ENCODE measurements around the gene SI. TPM values are rescaled to one million over a fixed set of nuclear protein-coding genes. Genes with fewer than 3 reads are reported as not detected.

Gene SI
- polyA plus RNA-seq (2013, experiment 1 of 2), result not detected
- not detected for polyA plus RNA-seq (2013, experiment 2 of 2)

DNA sequence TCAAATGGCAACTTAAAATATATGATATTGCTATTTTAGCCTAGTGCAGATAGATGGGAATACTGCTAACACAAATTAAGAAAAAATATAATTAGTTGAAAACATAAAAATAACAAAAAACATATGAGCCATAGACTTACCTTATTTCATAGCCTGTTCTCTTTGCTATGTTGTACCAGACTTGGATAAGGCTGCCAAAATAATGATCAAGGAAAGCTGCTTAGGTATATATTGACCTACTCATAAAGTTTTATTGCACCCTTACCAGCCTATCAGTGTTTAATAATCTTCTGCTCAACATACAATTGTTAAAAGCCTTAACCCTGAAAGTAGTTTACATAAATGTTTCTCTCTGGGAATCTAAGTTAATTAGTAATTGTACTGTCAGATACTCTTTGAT is at the start of gene SI:
TSS of gene SI (minus strand) at position 204 of the 400 bp plus-strand sequence. CDS start 2,484 bp downstream, outside the sequence.
- no peak within 1 kb of the TSS for H3K14ac ChIP-seq (ENCODE audit: low read length)
- H3K27me3 ChIP-seq (ENCODE audit: control insufficient read depth in 3 of 3, insufficient read depth in 3 of 3, low read depth in 1 of 3, low read length in 3 of 3), result no peaks in the 10 kb centered on the region
- H3K4me3 ChIP-seq (ENCODE audit: low read length in 2 of 2), result no peak within 1 kb of the TSS
- no peak within 1 kb of the TSS for H2AK5ac ChIP-seq (ENCODE audit: low read depth, low read length)
- no peak within 1 kb of the TSS for H4K8ac ChIP-seq (ENCODE audit: low read depth, low read length)
- H2BK12ac ChIP-seq (ENCODE audit: low read length), result no peak within 1 kb of the TSS
- H3K36me3 ChIP-seq (replicated peaks in 1 of 2; ENCODE audit: control insufficient read depth in 2 of 2, insufficient read depth in 2 of 2, low read length in 2 of 2), result no peaks in the 10 kb centered on the region
- H3K27ac ChIP-seq (replicated peaks; ENCODE audit: low read length), result no peak within 1 kb of the TSS
- H3K23ac ChIP-seq (ENCODE audit: low read depth, low read length, poor library complexity), result no peak within 1 kb of the TSS
- no peak within 1 kb of the TSS for H4K91ac ChIP-seq (ENCODE audit: low read depth, low read length, poor library complexity)
- no peak within 1 kb of the TSS for H3K9ac ChIP-seq (ENCODE audit: low read depth, low read length, poor library complexity)
- H3K4ac ChIP-seq (ENCODE audit: low read length), result no peak within 1 kb of the TSS
- no peak within 1 kb of the TSS for H2BK15ac ChIP-seq (ENCODE audit: low read length)
- H2BK120ac ChIP-seq (ENCODE audit: low read depth, low read length), result no peak within 1 kb of the TSS
- no peak within 1 kb of the TSS for H2AFZ ChIP-seq (ENCODE audit: low read length)
- DNase-seq (ENCODE audit: low spot score), result no peak
- no peak within 1 kb of the TSS for H3K18ac ChIP-seq (ENCODE audit: low read length)
- no peak within 1 kb of the TSS for H3K4me2 ChIP-seq (ENCODE audit: insufficient read depth, low read length, poor library complexity, severe bottlenecking)
- no peaks in the 10 kb centered on the region for H3K79me1 ChIP-seq (ENCODE audit: low read depth, low read length)
- H2BK5ac ChIP-seq (ENCODE audit: low read length), result no peak within 1 kb of the TSS
- no peaks in the 10 kb centered on the region for H3K9me3 ChIP-seq (replicated peaks in 1 of 2; ENCODE audit: control insufficient read depth in 2 of 2, insufficient read depth in 1 of 2, low read depth in 1 of 2, low read length in 2 of 2)
- H3K4me1 ChIP-seq (ENCODE audit: control insufficient read depth in 2 of 2, insufficient read depth in 1 of 2, low read depth in 1 of 2, low read length in 2 of 2), result no peaks in the 10 kb centered on the region

- Histone ChIP-seq H2AFZ (ENCODE audit: low read length) (no peak overlapping the region), H3K18ac (ENCODE audit: low read length) (no peak overlapping the region), H3K14ac (ENCODE audit: low read length) (no peak overlapping the region), H3K4me2 (ENCODE audit: insufficient read depth, low read length, poor library complexity, severe bottlenecking) (no peak overlapping the region), H4K8ac (ENCODE audit: low read depth, low read length) (no peak overlapping the region), H3K27ac (replicated peaks; ENCODE audit: low read length) (no peak overlapping the region), H3K27me3 (ENCODE audit: control insufficient read depth in 3 of 3, insufficient read depth in 3 of 3, low read depth in 1 of 3, low read length in 3 of 3) (no peaks in the 10 kb centered on the region), H3K4me1 (ENCODE audit: control insufficient read depth in 2 of 2, insufficient read depth in 1 of 2, low read depth in 1 of 2, low read length in 2 of 2) (no peaks in the 10 kb centered on the region), H2BK120ac (ENCODE audit: low read depth, low read length) (no peak overlapping the region), H2BK5ac (ENCODE audit: low read length) (no peak overlapping the region), H4K91ac (ENCODE audit: low read depth, low read length, poor library complexity) (no peak overlapping the region), H3K4me3 (ENCODE audit: low read length in 2 of 2) (no peak overlapping the region), H3K9me3 (replicated peaks in 1 of 2; ENCODE audit: control insufficient read depth in 2 of 2, insufficient read depth in 1 of 2, low read depth in 1 of 2, low read length in 2 of 2) (no peaks in the 10 kb centered on the region), H3K36me3 (replicated peaks in 1 of 2; ENCODE audit: control insufficient read depth in 2 of 2, insufficient read depth in 2 of 2, low read length in 2 of 2) (no peaks in the 10 kb centered on the region), H2BK15ac (ENCODE audit: low read length) (no peak overlapping the region), H2BK12ac (ENCODE audit: low read length) (no peak overlapping the region), H3K23ac (ENCODE audit: low read depth, low read length, poor library complexity) (no peak overlapping the region), H2AK5ac (ENCODE audit: low read depth, low read length) (no peak overlapping the region), H3K9ac (ENCODE audit: low read depth, low read length, poor library complexity) (no peak overlapping the region), H3K4ac (ENCODE audit: low read length) (no peak overlapping the region), H3K79me1 (ENCODE audit: low read depth, low read length) (no peaks in the 10 kb centered on the region)
- DNase-seq (ENCODE audit: low spot score), result no peak
Measured at GRCh38 chr3:165125836-165126235, 47.5 kb upstream of the SI start.

- H3K4me2 ChIP-seq (ENCODE audit: insufficient read depth, low read length, poor library complexity, severe bottlenecking), result no peak overlapping the region
- no peak overlapping the region for H2AFZ ChIP-seq (ENCODE audit: low read length)
- H2BK12ac ChIP-seq (ENCODE audit: low read length), result no peak overlapping the region
- no peak overlapping the region for H3K18ac ChIP-seq (ENCODE audit: low read length)
- H2AK5ac ChIP-seq (ENCODE audit: low read depth, low read length), result no peak overlapping the region
- H2BK5ac ChIP-seq (ENCODE audit: low read length), result no peak overlapping the region
- no peak overlapping the region for H3K4me3 ChIP-seq (ENCODE audit: low read length in 2 of 2)
- no peak overlapping the region for H3K9ac ChIP-seq (ENCODE audit: low read depth, low read length, poor library complexity)
- H3K4ac ChIP-seq (ENCODE audit: low read length), result no peak overlapping the region
- H3K23ac ChIP-seq (ENCODE audit: low read depth, low read length, poor library complexity), result no peak overlapping the region
- H4K8ac ChIP-seq (ENCODE audit: low read depth, low read length), result no peak overlapping the region
- no peaks in the 10 kb centered on the region for H3K4me1 ChIP-seq (ENCODE audit: control insufficient read depth in 2 of 2, insufficient read depth in 1 of 2, low read depth in 1 of 2, low read length in 2 of 2)
- no peaks in the 10 kb centered on the region for H3K27me3 ChIP-seq (ENCODE audit: control insufficient read depth in 3 of 3, insufficient read depth in 3 of 3, low read depth in 1 of 3, low read length in 3 of 3)
- no peaks in the 10 kb centered on the region for H3K79me1 ChIP-seq (ENCODE audit: low read depth, low read length)
- H2BK120ac ChIP-seq (ENCODE audit: low read depth, low read length), result no peak overlapping the region
- no peak overlapping the region for H4K91ac ChIP-seq (ENCODE audit: low read depth, low read length, poor library complexity)
- H3K14ac ChIP-seq (ENCODE audit: low read length), result no peak overlapping the region
- H3K27ac ChIP-seq (replicated peaks; ENCODE audit: low read length), result no peak overlapping the region
- H3K9me3 ChIP-seq (replicated peaks in 1 of 2; ENCODE audit: control insufficient read depth in 2 of 2, insufficient read depth in 1 of 2, low read depth in 1 of 2, low read length in 2 of 2), result no peaks in the 10 kb centered on the region
- no peak overlapping the region for H2BK15ac ChIP-seq (ENCODE audit: low read length)
- no CpG with 5 or more reads among the region's 1 CpG for WGBS, 2 donors (ENCODE audit: extremely low coverage in 2 of 2, insufficient read length in 2 of 2, insufficient replicate concordance in 1 of 2)
- no peak for DNase-seq (ENCODE audit: low spot score)
- no peaks in the 10 kb centered on the region for H3K36me3 ChIP-seq (replicated peaks in 1 of 2; ENCODE audit: control insufficient read depth in 2 of 2, insufficient read depth in 2 of 2, low read length in 2 of 2)
Measured at GRCh38 chr3:165111401-165111800, 33.1 kb upstream of the SI start.

DNA sequence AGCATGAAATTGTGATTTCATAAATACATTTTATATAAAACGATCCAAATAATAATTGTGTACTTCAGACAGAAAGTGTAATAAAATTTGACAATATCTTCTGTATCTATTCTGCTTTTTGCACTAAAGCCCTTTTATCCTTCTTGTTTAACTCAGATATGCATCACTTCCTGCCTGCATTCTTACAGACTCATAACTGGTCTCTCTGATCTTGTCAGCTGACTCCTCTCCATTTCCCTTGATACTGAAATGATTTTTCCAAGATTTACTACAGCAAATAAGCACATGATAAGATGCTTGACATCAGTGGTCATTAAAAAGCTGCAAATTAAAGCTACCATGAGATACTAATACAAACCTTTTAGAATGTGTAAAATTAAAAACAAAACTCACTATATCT is 25.3 kb upstream of the SI start:
- Histone ChIP-seq H3K23ac (ENCODE audit: low read depth, low read length, poor library complexity) (no peak overlapping the region), H3K4ac (ENCODE audit: low read length) (no peak overlapping the region), H2BK120ac (ENCODE audit: low read depth, low read length) (no peak overlapping the region), H2BK12ac (ENCODE audit: low read length) (no peak overlapping the region), H2BK15ac (ENCODE audit: low read length) (no peak overlapping the region), H3K18ac (ENCODE audit: low read length) (no peak overlapping the region), H3K14ac (ENCODE audit: low read length) (no peak overlapping the region), H3K9ac (ENCODE audit: low read depth, low read length, poor library complexity) (no peak overlapping the region), H3K27me3 (ENCODE audit: control insufficient read depth in 3 of 3, insufficient read depth in 3 of 3, low read depth in 1 of 3, low read length in 3 of 3) (no peaks in the 10 kb centered on the region), H2AK5ac (ENCODE audit: low read depth, low read length) (no peak overlapping the region), H4K8ac (ENCODE audit: low read depth, low read length) (no peak overlapping the region), H3K4me1 (ENCODE audit: control insufficient read depth in 2 of 2, insufficient read depth in 1 of 2, low read depth in 1 of 2, low read length in 2 of 2) (no peaks in the 10 kb centered on the region), H3K79me1 (ENCODE audit: low read depth, low read length) (no peaks in the 10 kb centered on the region), H2BK5ac (ENCODE audit: low read length) (no peak overlapping the region), H3K4me2 (ENCODE audit: insufficient read depth, low read length, poor library complexity, severe bottlenecking) (no peak overlapping the region), H3K9me3 (replicated peaks in 1 of 2; ENCODE audit: control insufficient read depth in 2 of 2, insufficient read depth in 1 of 2, low read depth in 1 of 2, low read length in 2 of 2) (no peaks in the 10 kb centered on the region), H4K91ac (ENCODE audit: low read depth, low read length, poor library complexity) (no peak overlapping the region), H3K27ac (replicated peaks; ENCODE audit: low read length) (no peak overlapping the region), H2AFZ (ENCODE audit: low read length) (no peak overlapping the region), H3K4me3 (ENCODE audit: low read length in 2 of 2) (no peak overlapping the region), H3K36me3 (replicated peaks in 1 of 2; ENCODE audit: control insufficient read depth in 2 of 2, insufficient read depth in 2 of 2, low read length in 2 of 2) (no peaks in the 10 kb centered on the region)
- DNase-seq (ENCODE audit: low spot score), result no peak
- no CpG with 5 or more reads among the region's 1 CpG for WGBS, 2 donors (ENCODE audit: extremely low coverage in 2 of 2, insufficient read length in 2 of 2, insufficient replicate concordance in 1 of 2)

Measured in neuronal stem cell (in vitro differentiated cells).